GM18858 (cell line): Measurements from ENCODE around the gene FCHSD2.
"Not testable (repeated sequence)": the region's sequence is repeated elsewhere in the genome, so short reads cannot be mapped to it uniquely, and the experiment has no call there.

Source experiments
- ATAC-seq: cut with Tn5 transposase; IDR thresholded peaks from one replicate; pipeline ENCODE4 v1.9.1; 2021; ENCODE audit not compliant: unreplicated experiment

The FCHSD2 gene

GRCh38 chr11:72850832-72851231 is 291.3 kb downstream of the FCHSD2 start:
- no peak for ATAC-seq

GRCh38 chr11:72848846-72849466 is 293.2 kb downstream of the FCHSD2 start:
- no peak for ATAC-seq

GRCh38 chr11:72844356-72844755 is 297.8 kb downstream of the FCHSD2 start:
- ATAC-seq = no peak

GRCh38 chr11:72842653-72843330 is 299.3 kb downstream of the FCHSD2 start:
- no peak for ATAC-seq

GRCh38 chr11:72842126-72842525 is 300.0 kb downstream of the FCHSD2 start:
- no peak for ATAC-seq

- no peak for ATAC-seq
These were observed 300.7 kb downstream of the FCHSD2 start for GRCh38 chr11:72841397-72841796.

GRCh38 chr11:72840780-72841179 is 301.3 kb downstream of the FCHSD2 start:
- ATAC-seq = no peak

GRCh38 chr11:72838691-72839305 is 303.3 kb downstream of the FCHSD2 start:
- ATAC-seq = no peak

- no peak for ATAC-seq
These were observed 306.0 kb downstream of the FCHSD2 start for GRCh38 chr11:72836111-72836510.

- ATAC-seq = no peak
These were observed 307.2 kb downstream of the FCHSD2 start for GRCh38 chr11:72834905-72835304.

GRCh38 chr11:72833811-72834493 is 308.2 kb downstream of the FCHSD2 start:
- ATAC-seq = no peak

- ATAC-seq = no peak
These were observed 308.9 kb downstream of the FCHSD2 start for GRCh38 chr11:72833083-72833733.

GRCh38 chr11:72832301-72833082 is 309.6 kb downstream of the FCHSD2 start:
- no peak for ATAC-seq

- no peak for ATAC-seq
These were observed 310.4 kb downstream of the FCHSD2 start for GRCh38 chr11:72831521-72832300.

- no peak for ATAC-seq
These were observed 312.1 kb downstream of the FCHSD2 start for GRCh38 chr11:72829884-72830533.

GRCh38 chr11:72829178-72829577 is 312.9 kb downstream of the FCHSD2 start:
- no peak for ATAC-seq

- no peak for ATAC-seq
These were observed 313.4 kb downstream of the FCHSD2 start for GRCh38 chr11:72828692-72829101.

GRCh38 chr11:72828081-72828567 is 314.0 kb downstream of the FCHSD2 start:
- ATAC-seq = no peak

- not testable (repeated sequence) for ATAC-seq
These were observed 314.5 kb downstream of the FCHSD2 start for GRCh38 chr11:72827656-72828055.
